Astrocyte of the spinal cord (primary cell): Measurements from ENCODE around the gene ATG101.

Experiments
- DNase-seq: peaks from one replicate; pipeline ENCODE4 v3.0.0; 2011; ENCODE audit warnings: low read depth, low spot score
- H3K4me3 ChIP-seq: 2 replicates; pipeline ENCODE4 v1.5.1; 2011; ENCODE audit warnings: low read depth, mild to moderate bottlenecking, low read length, moderate library complexity
- CTCF ChIP-seq: IDR thresholded peaks from 2 replicates; pipeline ENCODE4 v1.5.1; 2012; ENCODE audit warnings: low read depth, mild to moderate bottlenecking, low read length, inconsistent platforms
- in situ Hi-C: cut with HindIII; loops from 2 replicates; pipeline ENCODE4 v1.10.0; 2017; ENCODE audit warnings: low sequenced_read_pairs

The ATG101 gene

DNA sequence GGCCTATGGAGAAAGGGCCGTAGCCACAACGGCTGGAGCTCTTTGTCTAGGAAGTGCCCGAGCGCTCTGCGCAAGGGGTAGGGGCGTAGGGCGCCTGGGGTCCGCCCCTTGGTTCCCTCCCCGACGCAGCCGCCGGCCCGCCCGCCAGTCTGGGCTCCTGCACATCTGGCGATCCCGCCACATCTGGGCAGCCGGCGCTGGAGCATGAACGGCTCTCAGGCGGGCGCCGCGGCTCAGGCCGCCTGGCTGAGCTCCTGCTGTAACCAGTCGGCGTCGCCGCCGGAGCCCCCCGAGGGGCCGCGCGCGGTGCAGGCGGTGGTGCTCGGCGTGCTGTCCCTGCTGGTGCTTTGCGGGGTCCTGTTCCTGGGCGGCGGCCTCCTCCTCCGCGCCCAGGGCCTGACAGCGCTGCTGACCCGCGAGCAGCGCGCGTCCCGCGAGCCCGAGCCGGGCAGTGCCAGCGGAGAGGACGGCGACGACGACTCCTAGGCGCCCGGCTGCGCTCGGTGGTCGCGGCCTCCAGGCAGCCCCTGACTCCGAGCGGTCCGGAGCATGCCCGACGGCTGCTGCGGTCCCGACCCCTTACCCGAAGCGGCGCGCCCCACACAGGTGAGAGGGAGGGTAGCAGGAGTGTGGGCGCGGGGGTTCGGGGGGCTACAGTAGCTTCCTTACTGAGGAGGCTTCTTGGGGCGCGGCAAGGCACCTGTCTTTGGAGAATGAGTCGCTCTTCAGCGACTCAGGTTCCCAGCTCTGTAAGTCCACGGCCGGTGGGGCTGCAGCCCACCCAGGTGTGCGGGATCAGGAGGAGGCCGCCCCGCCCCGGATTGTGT is 10.0 kb downstream of the ATG101 start, which contains the start of gene SMIM41:
TSS of gene SMIM41 (plus strand) at position 129 of the 827 bp plus-strand sequence. CDS start at position 205, 76 bp downstream.
- DNase-seq: no peak

DNA sequence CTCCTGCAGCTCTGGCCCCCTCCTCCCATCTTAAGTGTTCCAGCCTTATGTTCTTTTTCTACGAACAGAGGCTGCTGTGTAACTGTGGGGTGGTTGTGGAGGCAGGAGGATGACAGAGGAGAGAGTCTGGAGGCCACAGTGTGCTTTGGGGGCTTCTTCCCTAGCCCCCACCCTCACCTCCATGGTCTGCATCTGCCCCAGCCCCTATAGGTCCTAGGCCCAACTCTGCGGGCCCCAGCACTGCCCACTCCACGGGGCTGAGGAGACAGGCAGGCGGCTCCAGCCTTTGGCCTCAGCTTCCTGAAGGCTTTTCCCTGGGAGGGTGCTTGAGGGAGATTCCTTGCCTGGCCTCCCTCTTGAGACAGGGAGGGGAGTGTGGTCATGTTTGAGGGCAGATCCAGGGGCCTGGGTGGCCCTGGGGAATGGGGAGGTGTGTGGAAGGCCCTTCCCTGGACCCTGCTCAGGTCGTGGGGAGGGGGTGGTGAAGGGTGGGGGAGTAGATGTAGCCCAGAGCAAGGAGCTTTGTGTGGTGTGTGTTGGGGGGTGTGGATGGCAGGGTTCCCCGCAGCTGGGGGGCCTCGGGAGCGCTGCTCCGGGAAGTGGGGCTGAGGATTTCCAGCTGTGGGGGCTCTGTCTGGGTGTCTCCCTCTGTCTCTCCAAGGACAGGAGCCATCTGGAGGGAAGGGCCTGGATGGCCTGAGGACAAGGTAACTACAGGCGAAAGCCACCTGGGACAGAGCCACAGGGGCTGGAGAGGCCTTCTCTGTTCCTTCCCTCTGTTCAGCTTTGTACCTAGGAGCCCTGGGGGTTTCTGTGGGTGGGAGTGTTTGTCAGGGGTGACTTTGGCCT is 10.8 kb downstream of the ATG101 start:
- in situ Hi-C loops: no loop called here
- H3K4me3 ChIP-seq: no peak overlapping the region
- DNase-seq: no peak
- no peak for TF ChIP-seq CTCF

More for the DNA sequence above, 10.0 kb downstream of the ATG101 start, which contains the start of gene SMIM41:
- in situ Hi-C loops: no loop called here
- no peak for TF ChIP-seq CTCF
- H3K4me3 ChIP-seq: no peak within 1 kb of the TSS

DNA sequence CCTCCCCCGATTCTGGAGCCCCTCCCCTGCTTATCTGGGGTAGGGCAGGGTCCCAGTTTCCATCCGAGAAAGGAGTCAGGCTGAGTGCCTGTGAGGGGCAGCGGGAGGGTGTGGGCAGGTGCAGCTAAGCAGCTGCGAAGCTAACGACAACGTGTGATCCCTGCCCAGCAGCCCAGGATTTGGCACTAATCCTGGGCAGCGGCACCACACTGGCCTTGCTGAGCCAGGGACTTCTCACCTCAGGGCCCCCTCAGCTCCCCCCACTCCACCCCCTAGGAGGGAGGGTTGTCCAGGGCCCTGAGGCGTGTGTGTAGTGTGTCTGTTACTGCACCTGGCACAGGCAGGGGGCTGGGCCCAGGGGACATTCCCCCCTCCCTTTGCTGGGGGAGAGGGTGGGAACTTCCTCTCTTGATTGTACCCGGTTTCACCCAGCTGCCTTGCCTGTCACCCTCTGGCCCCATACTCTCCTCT is 11.5 kb downstream of the ATG101 start:
- in situ Hi-C loops: no loop called here
- no peak overlapping the region for H3K4me3 ChIP-seq
- TF ChIP-seq CTCF: no peak
- DNase-seq: no peak

GRCh38 chr12:52082026-52082668 is 12.4 kb downstream of the ATG101 start:
- DNase-seq: no peak
- in situ Hi-C loops: no loop called here
- TF ChIP-seq CTCF: no peak
- no peak overlapping the region for H3K4me3 ChIP-seq

DNA sequence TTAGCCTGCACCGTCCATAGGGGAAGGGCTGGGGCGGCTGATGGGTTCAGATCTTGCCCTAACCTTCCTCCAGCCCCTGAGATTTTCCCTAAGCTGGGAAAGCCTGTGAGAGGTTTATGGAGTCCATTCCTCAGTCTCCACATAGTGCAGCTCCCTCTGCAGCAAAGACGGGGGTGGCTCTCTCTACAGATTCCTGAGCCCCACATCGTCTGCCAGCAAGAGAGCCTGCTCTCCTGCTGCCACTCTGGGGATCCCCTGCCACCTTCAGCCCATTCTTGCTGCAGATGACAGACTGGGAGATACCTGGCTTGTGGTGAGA is 12.8 kb downstream of the ATG101 start:
- TF ChIP-seq CTCF: no peak
- H3K4me3 ChIP-seq: no peak overlapping the region
- DNase-seq: no peak
- in situ Hi-C loops: no loop called here

DNA sequence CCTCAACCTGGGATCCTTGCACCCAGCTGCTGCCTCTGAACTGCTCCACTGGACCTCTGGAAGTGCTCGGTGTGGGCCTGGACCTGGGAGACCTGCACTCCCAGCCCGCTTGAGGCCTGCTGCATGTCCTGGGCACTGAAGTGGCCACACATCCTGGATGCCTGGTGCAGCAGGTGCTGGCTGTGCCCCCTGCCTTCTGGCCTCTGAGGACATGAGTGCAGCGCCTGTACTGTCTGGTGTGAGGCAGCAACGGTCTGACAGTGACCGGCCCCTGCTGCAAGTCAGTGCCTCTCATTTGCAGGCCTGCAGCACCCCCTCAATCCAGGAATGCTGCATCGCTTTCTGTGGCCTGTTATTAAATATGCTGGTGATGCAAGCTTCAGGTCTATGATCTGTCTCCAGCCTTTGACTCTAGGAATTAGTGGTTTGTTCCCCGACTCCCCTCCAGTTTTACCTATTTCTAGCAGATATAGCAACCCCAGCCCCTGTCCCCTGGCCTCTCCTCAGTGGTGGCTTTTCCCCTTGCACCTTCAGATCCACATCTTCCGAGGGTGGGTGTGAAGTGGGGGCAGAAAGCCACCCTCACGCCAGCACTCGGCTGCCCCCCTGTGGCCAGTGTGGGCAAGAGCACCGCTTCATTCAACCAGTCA is 13.3 kb downstream of the ATG101 start:
- no peak overlapping the region for H3K4me3 ChIP-seq
- in situ Hi-C loops: no loop called here

More for the DNA sequence above, 13.3 kb downstream of the ATG101 start:
- TF ChIP-seq CTCF: peak; percentile 98
- peak; percentile 38 for DNase-seq
